Activated T-cell treated with anti-CD3 and anti-CD28 coated beads, Interleukin-2, amount 50 U/mL, for 72 hours (primary cell): ENCODE results near the gene C6orf136. TPM values are rescaled to one million over a fixed set of nuclear protein-coding genes. Genes with fewer than 3 reads are reported as not detected.
"Not testable (repeated sequence)": the region's sequence is repeated elsewhere in the genome, so short reads cannot be mapped to it uniquely, and the experiment has no call there.

Experiments used
- ATAC-seq, 2 donors: fragments of 150-1000 bp; cut with Tn5 transposase; replicated peaks in 1 of 2; 2 replicates each; pipeline ENCODE4 v1.10.0; 2021; ENCODE audit warnings: moderate library complexity in 2 of 2, mild to moderate bottlenecking in 1 of 2
- DNase-seq, 2 donors: peaks; one replicate each; pipeline ENCODE4 v3.0.0; 2021 to 2022; ENCODE audit warnings: mixed read lengths in 1 of 2
- H3K27ac Mint-ChIP-seq: one replicate; pipeline ENCODE4 v1.8.0; 2022; ENCODE audit warnings: mild to moderate bottlenecking, moderate library complexity, mixed read lengths
- H3K27me3 Mint-ChIP-seq: one replicate; pipeline ENCODE4 v1.8.0; 2022; ENCODE audit warnings: low read depth, mixed read lengths
- H3K36me3 Mint-ChIP-seq, 2 donors: one replicate each; pipeline ENCODE4 v1.8.0; 2022; ENCODE audit warnings: mixed read lengths in 2 of 2, mild to moderate bottlenecking in 1 of 2; ENCODE audit not compliant: insufficient read depth in 2 of 2
- H3K4me1 Mint-ChIP-seq: one replicate; pipeline ENCODE4 v1.8.0; 2022; ENCODE audit warnings: low read depth, mixed read lengths
- H3K4me3 Mint-ChIP-seq, 2 donors: one replicate each; pipeline ENCODE4 v1.8.0; 2022; ENCODE audit warnings: mild to moderate bottlenecking in 2 of 2, mixed read lengths in 2 of 2, moderate library complexity in 2 of 2
- H3K9me3 Mint-ChIP-seq, 2 donors: one replicate each; pipeline ENCODE4 v1.8.0; 2022; ENCODE audit warnings: mixed read lengths in 2 of 2
- total RNA-seq, 2 donors: library from RNA; stranded (reverse); gene quantifications; one replicate each; pipeline ENCODE4 v1.2.3, GENCODE V29; 2022

The C6orf136 gene
- total RNA-seq, 2 donors from 2014 or later = 25.8 to 36.0 TPM

DNA sequence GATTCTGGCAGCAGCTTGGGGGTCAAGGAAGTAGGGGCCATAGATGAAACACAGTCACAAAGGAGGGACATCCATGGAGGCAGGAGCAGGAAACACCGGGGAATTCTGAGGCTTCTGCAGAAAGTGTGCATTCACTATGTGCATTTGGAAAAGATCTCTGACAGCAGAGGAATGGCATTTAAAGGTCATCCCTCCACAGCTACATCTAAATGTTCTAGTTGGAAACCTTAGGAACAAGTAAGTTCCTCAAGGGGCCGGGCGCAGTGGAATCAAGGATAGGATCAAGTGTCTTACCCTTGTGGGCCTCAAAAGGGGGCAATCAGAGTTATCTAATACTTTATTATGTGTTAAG is 8.8 kb downstream of the C6orf136 start:
- H3K36me3 Mint-ChIP-seq = peaks cover 8 to 37% of the 10 kb centered on the region in 2 donors
- no peak for DNase-seq
- H3K4me1 Mint-ChIP-seq = no peaks in the 10 kb centered on the region
- H3K9me3 Mint-ChIP-seq = no peaks in the 10 kb centered on the region
- ATAC-seq = no peak
- no peaks in the 10 kb centered on the region for H3K27me3 Mint-ChIP-seq
- H3K4me3 Mint-ChIP-seq = no peak overlapping the region
- no peak overlapping the region for H3K27ac Mint-ChIP-seq

DNA sequence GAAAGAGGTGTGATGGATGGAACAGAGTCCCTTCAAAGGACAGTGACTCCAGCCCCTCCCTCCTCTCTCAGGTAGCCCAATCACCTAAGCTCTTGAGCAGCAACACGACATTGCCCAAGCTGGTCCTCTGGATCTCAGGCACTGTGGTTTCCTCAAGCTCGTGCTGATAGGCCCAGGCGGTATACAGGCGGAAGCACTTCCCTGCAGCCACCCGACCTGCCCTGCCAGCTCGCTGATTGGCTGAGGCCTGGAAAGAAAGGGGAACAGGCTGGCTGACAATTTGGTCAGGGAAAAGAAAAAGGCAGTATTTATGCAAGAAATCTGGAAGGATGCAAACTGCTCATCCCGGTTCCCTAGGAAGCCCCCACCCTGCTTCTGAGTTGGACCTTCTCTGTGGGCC is 9.6 kb downstream of the C6orf136 start:
- Mint-ChIP-seq H3K4me1 (no peaks in the 10 kb centered on the region), H3K27ac (no peak overlapping the region), H3K27me3 (no peaks in the 10 kb centered on the region), H3K36me3 (peaks cover 8 to 35% of the 10 kb centered on the region in 2 donors), H3K4me3 (no peak overlapping the region), H3K9me3 (no peaks in the 10 kb centered on the region)
- no peak for DNase-seq
- no peak for ATAC-seq

DNA sequence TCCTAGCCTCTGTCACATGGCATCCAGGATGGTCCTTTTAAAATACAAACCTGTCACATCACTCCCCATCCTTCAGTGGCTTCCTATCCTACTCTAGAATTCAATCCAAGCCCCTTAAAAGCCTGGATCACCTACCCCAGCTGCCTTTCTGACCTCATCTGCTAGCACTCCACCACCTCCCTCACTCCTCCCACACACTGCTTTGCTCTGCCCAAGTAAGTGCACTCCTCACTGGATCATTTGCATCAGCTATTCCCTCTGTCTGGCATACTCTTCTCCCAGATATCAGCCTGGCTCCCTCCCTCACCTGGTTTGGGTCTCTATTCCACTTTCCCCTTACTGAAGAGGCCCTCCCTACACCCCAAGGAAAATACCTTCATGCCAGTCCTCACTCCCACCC is 10.5 kb downstream of the C6orf136 start:
- no peaks in the 10 kb centered on the region for H3K4me1 Mint-ChIP-seq
- DNase-seq (no peak), ATAC-seq (no peak)
- H3K27me3 Mint-ChIP-seq = no peaks in the 10 kb centered on the region
- no peaks in the 10 kb centered on the region for H3K9me3 Mint-ChIP-seq
- peaks cover 10 to 38% of the 10 kb centered on the region in 2 donors for H3K36me3 Mint-ChIP-seq
- H3K4me3 Mint-ChIP-seq = no peak overlapping the region
- H3K27ac Mint-ChIP-seq = peak overlapping the region; percentile 2

DNA sequence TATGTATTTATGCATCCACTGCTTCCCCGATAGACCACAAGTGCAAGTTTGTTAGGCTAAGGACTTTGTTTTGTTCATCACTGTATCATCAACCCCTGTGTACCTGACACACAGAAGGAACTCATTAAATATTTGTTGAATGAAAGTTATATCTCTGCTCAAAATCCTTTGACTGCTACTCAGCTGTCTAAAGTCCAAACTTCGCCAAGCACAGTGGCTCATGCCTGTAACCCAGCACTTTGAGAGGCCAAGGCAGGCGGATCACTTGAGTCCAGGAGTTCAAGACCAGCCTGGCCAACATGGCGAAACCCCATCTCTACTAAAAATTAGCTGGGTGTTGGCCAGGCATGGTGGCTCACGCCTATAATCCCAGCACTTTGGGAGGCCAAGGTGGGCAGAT is 11.0 kb downstream of the C6orf136 start:
- H3K27me3 Mint-ChIP-seq, H3K4me1 Mint-ChIP-seq, DNase-seq, H3K4me3 Mint-ChIP-seq, H3K27ac Mint-ChIP-seq, ATAC-seq, H3K9me3 Mint-ChIP-seq: not testable (repeated sequence)
- peaks cover 10 to 43% of the 10 kb centered on the region in 2 donors for H3K36me3 Mint-ChIP-seq

DNA sequence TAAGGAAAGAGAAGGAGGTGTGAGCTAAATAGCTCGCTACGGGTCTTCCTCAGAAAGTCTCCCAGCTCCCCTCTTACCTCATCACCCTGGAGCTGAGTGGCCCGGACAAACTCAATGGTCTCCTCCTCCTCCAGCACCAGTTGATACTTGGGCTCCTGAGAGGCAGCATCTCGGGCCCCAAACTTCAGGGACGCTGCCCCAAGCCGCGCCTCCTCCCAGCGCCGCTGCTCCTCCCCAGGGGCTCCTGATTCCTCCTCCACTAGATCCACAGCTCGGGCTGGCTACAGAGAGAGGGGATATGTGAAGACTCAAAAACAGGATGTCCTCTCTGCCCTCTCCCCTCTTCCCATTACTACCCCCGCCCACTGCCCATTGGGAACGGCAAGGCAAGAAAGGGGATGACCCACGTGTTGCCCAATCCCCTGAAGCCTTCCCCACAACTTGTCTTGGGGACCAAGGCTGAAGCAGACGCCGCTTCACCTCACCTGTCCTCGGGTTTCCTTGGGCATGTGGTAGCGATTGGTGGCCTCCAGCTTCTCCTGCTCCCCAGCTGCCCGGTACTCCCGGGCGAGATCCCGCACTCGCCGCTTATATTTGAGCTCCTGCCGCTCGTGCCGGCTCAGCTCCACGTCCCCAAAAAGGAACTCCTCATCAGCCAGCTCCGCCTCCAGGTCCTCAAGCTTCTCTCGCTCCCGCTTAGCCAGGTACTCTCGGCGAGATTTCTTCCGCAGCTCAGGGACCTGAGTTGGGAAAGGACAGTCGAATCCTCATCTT is 18.2 kb downstream of the C6orf136 start:
- H3K27me3 Mint-ChIP-seq = no peaks in the 10 kb centered on the region
- H3K4me1 Mint-ChIP-seq = peaks cover 16% of the 10 kb centered on the region
- DNase-seq = no peak
- H3K36me3 Mint-ChIP-seq = peaks cover 5 to 28% of the 10 kb centered on the region in 2 donors
- ATAC-seq = no peak
- H3K9me3 Mint-ChIP-seq = no peaks in the 10 kb centered on the region
- no peak overlapping the region for H3K27ac Mint-ChIP-seq
- H3K4me3 Mint-ChIP-seq = no peak overlapping the region

DNA sequence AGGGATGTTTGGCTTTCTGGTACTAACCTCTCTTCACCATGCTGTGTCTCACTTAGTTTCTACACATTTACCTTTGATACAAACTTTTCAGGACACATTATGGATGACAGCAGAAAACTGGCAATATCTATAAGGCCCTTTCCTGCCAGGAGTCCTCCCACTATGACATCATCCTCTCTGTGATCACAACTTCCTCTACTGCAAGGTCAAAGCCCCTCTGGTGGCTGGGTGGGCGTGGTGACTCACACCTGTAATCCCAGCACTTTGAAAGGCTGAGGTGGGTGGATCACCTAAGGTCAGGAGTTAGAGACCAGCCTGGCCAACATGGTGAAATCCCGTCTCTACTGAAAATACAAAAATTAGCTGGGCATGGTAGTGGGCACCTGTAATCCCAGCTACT is 19.4 kb downstream of the C6orf136 start:
- H3K4me3 Mint-ChIP-seq = peak overlapping the region in 1 of 2 donors; percentile 30
- H3K4me1 Mint-ChIP-seq = peaks cover 22% of the 10 kb centered on the region
- peaks cover 9 to 33% of the 10 kb centered on the region in 2 donors for H3K36me3 Mint-ChIP-seq
- ATAC-seq = peak; percentile 86 to 90
- H3K27ac Mint-ChIP-seq = peak overlapping the region; percentile 71
- H3K9me3 Mint-ChIP-seq, H3K27me3 Mint-ChIP-seq: not testable (repeated sequence)
- DNase-seq = peak; percentile 50 to 65

DNA sequence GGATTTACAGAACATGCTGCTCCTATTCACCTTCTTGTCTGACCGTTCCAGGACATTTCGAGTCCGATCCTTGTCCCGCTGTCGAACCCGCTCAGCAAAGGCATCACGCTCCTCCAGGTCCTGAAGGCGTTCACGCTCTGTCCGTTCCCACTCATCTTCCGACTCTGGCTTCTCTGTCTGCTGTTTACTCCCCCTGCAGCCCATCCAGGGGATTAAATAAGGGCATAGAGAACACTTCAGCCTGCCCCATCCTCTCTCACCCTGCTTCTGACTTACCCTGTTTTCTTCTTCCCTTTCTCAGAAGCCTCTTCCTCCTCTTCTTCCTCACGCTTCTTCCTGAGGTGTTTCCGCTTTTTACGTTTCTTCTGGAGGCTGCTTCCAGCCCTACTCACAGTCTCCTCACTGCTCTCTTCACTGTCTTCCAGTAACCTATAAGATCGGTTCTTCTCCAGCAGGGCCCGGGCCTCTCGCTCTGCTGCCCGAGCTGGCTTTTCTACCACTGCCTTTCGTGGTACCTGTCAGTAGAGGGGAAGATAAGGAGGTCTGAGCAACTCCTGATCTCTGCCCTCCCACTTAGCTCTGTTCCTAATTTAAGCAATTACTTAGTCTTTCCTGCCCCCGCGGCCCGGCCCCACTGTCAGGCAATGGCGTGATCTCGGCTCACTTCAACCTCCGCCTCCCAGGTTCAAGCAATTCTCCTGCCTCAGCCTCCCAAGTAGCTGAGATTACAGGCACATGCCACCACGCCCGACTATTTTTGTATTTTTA is 24.0 kb downstream of the C6orf136 start:
- DNase-seq (no peak), ATAC-seq (no peak)
- Mint-ChIP-seq H3K9me3 (no peaks in the 10 kb centered on the region), H3K27me3 (no peaks in the 10 kb centered on the region), H3K4me3 (peak overlapping the region; percentile 37 to 90), H3K36me3 (peaks cover 3 to 12% of the 10 kb centered on the region in 2 donors), H3K27ac (no peak overlapping the region), H3K4me1 (peaks cover 35% of the 10 kb centered on the region)

DNA sequence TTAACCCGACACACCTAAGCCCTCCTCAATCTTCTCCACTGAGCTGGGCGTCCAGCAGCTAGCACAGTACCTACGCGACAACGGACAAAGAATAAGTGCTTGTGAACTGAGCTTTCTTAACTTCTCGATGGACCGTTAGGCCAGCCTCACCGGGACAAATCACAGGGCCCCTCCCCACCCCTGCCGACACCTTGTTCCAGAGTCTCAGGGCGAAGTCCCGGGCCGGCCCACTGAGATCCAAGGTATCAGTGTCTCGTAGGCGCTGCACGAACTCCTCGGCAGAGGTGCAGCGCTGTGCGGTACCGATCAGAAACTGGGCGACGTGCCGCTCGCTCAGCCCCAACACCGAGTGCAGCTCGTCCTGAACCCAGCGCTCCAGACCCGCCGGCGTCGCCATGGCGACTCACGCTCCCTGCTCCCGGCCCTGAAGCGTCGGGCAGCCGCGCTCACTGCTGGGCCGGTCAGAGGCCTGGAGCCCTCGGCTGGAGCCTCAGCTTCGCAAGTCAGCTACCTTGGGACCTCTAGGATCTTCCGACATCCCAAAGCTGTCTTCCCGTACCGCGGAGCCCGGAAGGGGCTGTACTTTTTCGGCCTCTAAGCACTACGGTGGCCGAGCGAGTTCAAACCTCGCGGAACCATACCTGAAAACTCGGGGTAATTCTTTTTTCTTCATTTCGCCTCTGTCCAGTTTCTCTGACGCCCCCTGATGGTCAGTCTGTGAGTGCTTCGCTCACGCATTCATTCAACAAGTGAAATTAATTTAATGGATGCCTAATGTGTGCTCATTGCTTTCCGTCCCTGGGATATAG is 25.7 kb downstream of the C6orf136 start, which contains the start of gene DHX16:
Gene DHX16, minus strand, starts transcription at position 562 of the 809 bp plus-strand sequence. Its CDS starts 165 bp downstream, at position 397.
- H3K27ac Mint-ChIP-seq = peak within 1 kb of the TSS; percentile 93
- H3K9me3 Mint-ChIP-seq = no peaks in the 10 kb centered on the region
- ATAC-seq (peak; percentile 86 to 87), DNase-seq (peak; percentile 92 to 94)
- peaks cover 11 to 16% of the 10 kb centered on the region in 2 donors for H3K36me3 Mint-ChIP-seq
- H3K4me1 Mint-ChIP-seq = peaks cover 23% of the 10 kb centered on the region
- H3K27me3 Mint-ChIP-seq = no peaks in the 10 kb centered on the region
- peak within 1 kb of the TSS; percentile 88 to 90 for H3K4me3 Mint-ChIP-seq

DNA sequence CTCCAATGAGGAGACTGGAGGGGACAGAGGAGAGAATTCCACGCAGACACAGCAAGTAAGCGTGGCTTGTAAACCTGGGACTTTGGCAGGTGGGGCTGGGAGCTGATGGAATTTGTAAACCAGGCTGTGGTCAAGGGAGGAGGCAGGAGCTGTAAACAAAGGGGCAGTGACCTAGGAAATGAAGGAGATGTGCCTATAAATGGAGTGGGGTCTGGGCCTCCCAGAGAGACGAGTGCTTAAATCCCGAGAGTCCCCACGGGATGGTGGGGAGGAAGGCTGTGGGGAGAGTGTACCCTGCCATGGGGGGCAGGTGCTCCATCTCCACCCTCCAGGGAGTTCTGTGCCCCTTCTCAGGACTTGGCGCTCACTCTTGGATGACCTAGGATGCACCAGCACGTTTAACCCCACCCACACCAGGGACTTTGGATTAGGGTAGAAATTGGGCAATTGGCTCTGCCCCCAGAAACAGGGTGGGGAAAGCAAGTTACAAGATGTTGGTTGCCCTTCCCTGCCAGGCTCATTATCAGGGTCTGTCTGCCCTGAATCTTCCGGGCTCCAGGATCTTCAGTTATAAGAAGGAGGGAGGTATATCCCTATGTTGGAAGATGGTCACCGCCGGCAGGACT is 29.8 kb downstream of the C6orf136 start:
- DNase-seq (no peak), ATAC-seq (no peak)
- Mint-ChIP-seq H3K27me3 (no peaks in the 10 kb centered on the region), H3K4me1 (peaks cover 45% of the 10 kb centered on the region), H3K4me3 (no peak overlapping the region), H3K27ac (peak overlapping the region; percentile 17), H3K36me3 (peaks cover 17 to 36% of the 10 kb centered on the region in 2 donors), H3K9me3 (no peaks in the 10 kb centered on the region)

DNA sequence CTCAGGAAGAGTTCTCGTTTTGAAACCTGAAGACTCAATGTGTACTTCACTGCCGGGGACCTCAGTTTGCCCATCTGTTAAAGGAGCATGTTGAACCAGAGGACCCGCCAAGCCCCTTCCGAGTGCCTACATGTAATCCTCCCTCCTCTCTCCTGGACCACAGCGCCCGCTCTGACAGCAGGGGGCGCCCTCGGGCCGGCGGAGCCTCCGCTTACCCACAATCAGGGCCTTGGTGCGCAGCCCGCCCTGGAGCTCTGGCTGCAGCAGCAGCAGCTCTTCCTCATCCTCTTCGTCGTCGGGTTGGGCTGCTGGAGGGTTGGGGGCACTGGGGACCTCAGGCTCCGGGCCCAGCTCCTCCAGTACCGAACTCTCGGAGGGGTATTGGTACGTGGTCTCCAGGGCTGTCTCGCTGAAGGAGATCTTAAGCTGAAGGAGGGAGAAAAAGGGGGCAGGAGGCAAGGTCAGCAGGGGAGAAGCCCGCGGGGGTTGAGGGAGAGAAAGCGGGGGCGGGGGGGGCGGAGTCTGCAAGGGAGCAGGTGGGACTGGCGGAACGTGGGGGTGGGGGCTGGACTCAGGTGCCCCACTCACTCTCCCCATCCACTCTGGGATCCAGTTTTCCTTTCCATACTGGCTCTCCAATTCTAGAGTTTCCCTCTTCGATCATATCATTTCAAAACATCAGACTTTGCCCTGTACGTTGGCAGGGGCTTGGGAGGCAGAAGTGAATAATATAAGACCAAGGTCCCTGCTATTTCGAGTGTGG is 32.2 kb downstream of the C6orf136 start:
- DNase-seq = peak; percentile 90 to 96
- Mint-ChIP-seq H3K9me3 (no peaks in the 10 kb centered on the region), H3K4me1 (peaks cover 33% of the 10 kb centered on the region), H3K27ac (peak overlapping the region; percentile 89), H3K27me3 (no peaks in the 10 kb centered on the region), H3K4me3 (peak overlapping the region; percentile 96 to 98), H3K36me3 (peaks cover 31 to 48% of the 10 kb centered on the region in 2 donors)
- peak; percentile 49 to 50 for ATAC-seq

DNA sequence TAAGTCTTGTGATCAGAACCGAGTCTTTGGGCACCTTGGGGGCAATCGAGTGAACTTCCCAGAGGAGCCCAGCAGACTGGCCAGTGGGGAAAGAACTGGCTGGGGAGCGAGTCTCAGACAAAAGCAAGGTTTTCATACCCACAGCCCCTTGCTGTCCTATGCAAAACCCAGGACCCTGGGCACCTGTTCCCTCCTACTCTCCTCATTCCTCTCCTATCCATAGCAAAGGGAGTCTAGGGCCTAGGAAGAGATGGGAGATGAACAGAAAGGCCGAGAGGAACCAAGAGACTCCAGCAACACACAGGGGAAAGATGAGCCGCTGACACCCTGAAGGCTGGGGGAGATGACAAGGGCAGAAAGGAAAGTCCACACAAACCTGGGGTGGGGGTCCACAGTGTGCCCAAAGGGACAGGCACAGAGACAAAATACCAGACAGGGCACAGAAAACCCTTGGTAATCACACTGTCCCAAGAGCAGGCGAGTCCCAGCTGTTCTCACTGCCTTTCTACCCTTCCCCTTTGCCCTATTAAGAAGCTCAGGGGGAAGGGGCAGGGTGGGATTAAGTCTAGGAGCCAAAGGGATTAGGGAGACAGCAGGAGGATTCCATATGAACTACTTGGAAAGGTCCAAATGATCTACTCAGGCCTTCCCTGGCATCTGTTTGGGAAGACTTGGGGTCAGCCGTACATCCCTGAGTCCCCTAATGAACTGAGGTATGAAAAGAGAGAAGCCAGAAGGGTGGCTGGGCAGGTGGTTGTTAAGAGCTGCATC is 33.0 kb downstream of the C6orf136 start:
- H3K9me3 Mint-ChIP-seq = no peaks in the 10 kb centered on the region
- peak overlapping the region; percentile 89 for H3K27ac Mint-ChIP-seq
- peaks cover 33% of the 10 kb centered on the region for H3K4me1 Mint-ChIP-seq
- peaks cover 34 to 53% of the 10 kb centered on the region in 2 donors for H3K36me3 Mint-ChIP-seq
- peak overlapping the region; percentile 96 to 98 for H3K4me3 Mint-ChIP-seq
- DNase-seq (no peak), ATAC-seq (no peak)
- no peaks in the 10 kb centered on the region for H3K27me3 Mint-ChIP-seq
